T-helper 1 cell treated with Interleukin-12 subunit alpha and Interleukin-12 subunit beta and Interleukin-4 antibody, amounts not matched to agents 30 μg/mL and 1 μg/mL, for 36 hours (primary cell): ENCODE results near the gene ZBTB16.
"Not testable (repeated sequence)": the region's sequence is repeated elsewhere in the genome, so short reads cannot be mapped to it uniquely, and the experiment has no call there.

Experiments
- H3K27ac Mint-ChIP-seq: one replicate; pipeline ENCODE4 v1.8.0; 2021; ENCODE audit warnings: mild to moderate bottlenecking, mixed read lengths
- H3K27me3 Mint-ChIP-seq: one replicate; pipeline ENCODE4 v1.8.0; 2021; ENCODE audit warnings: low read depth, mixed read lengths
- H3K36me3 Mint-ChIP-seq: one replicate; pipeline ENCODE4 v1.8.0; 2021; ENCODE audit warnings: low read depth, mixed read lengths
- H3K4me1 Mint-ChIP-seq: one replicate; pipeline ENCODE4 v1.8.0; 2021; ENCODE audit warnings: low read depth, mixed read lengths
- H3K4me3 Mint-ChIP-seq: one replicate; pipeline ENCODE4 v1.8.0; 2021; ENCODE audit warnings: mild to moderate bottlenecking, moderate library complexity, mixed read lengths
- H3K9me3 Mint-ChIP-seq: one replicate; pipeline ENCODE4 v1.8.0; 2021; ENCODE audit warnings: mixed read lengths

Gene ZBTB16

DNA sequence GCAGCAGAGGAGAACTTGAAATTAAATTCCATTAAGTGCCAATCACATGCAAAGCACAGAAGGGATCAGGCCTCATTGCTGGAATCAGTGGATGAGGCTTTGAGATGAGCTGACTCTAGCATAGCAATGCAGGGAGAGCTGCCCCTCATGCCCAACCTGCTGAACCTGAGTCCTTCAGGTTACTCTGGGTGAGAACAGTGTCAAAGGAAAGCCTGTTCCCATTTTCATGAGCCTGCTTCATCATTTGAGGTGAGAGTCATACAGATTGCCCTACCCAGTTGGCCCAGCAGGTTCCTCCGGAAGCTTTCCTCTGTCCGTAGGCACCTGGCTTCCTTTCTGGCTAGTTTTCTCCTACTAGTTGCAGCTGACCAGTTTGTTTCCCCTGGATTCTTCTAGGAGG is 25.9 kb upstream of the ZBTB16 start:
- H3K9me3 Mint-ChIP-seq, result no peaks in the 10 kb centered on the region
- H3K4me1 Mint-ChIP-seq, result no peaks in the 10 kb centered on the region
- peaks cover 30% of the 10 kb centered on the region for H3K27me3 Mint-ChIP-seq
- H3K27ac Mint-ChIP-seq, result no peak overlapping the region
- no peaks in the 10 kb centered on the region for H3K36me3 Mint-ChIP-seq
- no peak overlapping the region for H3K4me3 Mint-ChIP-seq

DNA sequence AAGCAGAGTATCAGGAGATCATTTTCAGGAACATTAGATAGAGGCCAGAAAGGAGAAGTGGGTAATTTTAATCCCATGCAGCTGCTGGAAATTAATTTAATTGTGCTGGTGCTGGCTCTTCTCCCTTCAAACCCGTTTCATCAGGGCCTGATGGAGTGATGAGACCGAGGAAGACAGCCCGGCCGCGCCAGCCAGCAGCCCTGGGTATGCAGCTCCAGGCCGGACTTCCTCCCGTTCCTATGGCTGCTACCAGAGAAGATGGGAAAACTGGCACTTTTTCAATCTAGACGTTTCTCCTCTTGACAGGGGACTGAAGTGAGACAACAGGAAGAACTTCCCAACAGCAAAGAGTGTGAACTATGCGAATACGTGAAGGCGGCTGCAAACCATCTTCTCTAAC is 24.6 kb upstream of the ZBTB16 start:
- no peaks in the 10 kb centered on the region for H3K36me3 Mint-ChIP-seq
- no peak overlapping the region for H3K27ac Mint-ChIP-seq
- no peaks in the 10 kb centered on the region for H3K4me1 Mint-ChIP-seq
- no peaks in the 10 kb centered on the region for H3K9me3 Mint-ChIP-seq
- peaks cover 36% of the 10 kb centered on the region for H3K27me3 Mint-ChIP-seq
- H3K4me3 Mint-ChIP-seq, result no peak overlapping the region

DNA sequence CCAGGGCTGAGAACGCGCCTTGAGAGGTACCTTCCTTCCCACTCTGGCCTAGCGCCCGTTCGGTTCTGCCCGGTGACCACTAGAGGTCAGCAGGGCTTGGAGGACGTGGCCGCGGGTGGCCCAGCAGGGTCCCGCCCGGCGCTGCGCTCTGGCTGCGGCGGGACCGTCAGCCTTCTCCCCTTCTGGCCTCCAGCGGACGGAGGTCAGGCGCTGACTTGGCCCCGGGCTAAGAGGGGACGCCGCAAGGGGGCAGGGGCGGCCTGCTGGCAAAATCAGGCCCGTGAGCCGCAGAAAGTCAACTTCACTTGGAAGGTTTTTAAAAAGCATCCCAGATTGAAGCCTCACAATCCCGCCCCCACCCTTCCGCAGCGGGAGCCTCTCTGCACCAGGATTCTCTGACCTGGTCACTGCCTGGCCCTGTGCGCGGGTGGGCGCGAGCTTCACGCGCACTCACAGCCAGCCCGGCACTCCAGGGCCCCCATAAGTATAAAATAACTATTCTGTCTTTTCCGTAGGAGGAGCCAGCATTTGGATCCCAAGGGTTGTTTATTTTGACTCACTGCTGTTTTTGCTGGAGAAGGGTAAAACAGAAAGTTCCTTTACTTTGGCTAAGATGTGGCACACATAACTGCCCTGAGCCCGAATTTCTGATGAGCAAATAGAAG is 23.2 kb upstream of the ZBTB16 start:
- Mint-ChIP-seq H3K4me1 (no peaks in the 10 kb centered on the region), H3K36me3 (no peaks in the 10 kb centered on the region), H3K9me3 (no peaks in the 10 kb centered on the region), H3K27me3 (peaks cover 36% of the 10 kb centered on the region), H3K4me3 (no peak overlapping the region), H3K27ac (no peak overlapping the region)

DNA sequence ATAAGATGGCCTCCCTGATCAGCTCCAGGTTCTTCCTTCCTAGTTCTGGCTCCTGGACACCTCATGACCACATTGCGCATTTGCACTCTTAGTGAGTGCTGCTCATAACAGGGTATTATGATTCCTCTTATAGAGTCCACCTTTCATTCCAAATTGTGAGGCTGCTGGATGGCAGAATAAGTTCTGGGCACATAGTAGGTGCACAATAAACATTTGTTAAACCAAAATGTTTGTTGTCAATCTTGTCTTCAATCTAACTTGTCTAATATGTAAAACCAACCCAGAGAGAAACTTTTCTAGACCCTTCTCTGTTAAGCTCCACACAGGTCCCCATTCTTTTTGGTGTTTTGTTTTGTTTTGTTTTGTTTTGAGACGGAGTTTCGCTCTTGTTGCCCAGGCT is 22.6 kb upstream of the ZBTB16 start:
- no peak overlapping the region for H3K27ac Mint-ChIP-seq
- H3K4me1 Mint-ChIP-seq, result no peaks in the 10 kb centered on the region
- H3K36me3 Mint-ChIP-seq, result no peaks in the 10 kb centered on the region
- no peaks in the 10 kb centered on the region for H3K9me3 Mint-ChIP-seq
- peaks cover 33% of the 10 kb centered on the region for H3K27me3 Mint-ChIP-seq
- no peak overlapping the region for H3K4me3 Mint-ChIP-seq

DNA sequence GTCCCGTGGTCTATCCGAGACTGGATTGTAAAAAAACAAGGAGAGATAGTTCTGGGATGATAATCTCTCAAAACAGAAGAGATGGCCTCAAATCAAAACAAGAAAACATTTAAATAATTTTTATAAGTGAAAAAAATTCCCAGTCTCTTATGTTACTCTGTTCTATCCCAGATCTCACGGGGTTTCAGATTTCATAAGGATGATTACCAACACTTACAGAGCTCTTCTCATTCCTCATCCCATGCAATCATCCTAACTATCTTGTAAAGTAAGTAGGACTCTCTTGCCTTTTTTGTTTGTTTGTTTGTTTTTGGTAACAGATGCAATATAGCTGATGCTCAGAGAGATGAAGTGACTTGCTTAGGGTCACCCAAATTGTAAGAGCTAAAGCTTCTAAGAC is 20.0 kb upstream of the ZBTB16 start:
- H3K27me3 Mint-ChIP-seq, result peaks cover 28% of the 10 kb centered on the region
- peaks cover 4% of the 10 kb centered on the region for H3K36me3 Mint-ChIP-seq
- H3K27ac Mint-ChIP-seq, result no peak overlapping the region
- no peak overlapping the region for H3K4me3 Mint-ChIP-seq
- peaks cover 6% of the 10 kb centered on the region for H3K9me3 Mint-ChIP-seq
- H3K4me1 Mint-ChIP-seq, result peaks cover 11% of the 10 kb centered on the region

DNA sequence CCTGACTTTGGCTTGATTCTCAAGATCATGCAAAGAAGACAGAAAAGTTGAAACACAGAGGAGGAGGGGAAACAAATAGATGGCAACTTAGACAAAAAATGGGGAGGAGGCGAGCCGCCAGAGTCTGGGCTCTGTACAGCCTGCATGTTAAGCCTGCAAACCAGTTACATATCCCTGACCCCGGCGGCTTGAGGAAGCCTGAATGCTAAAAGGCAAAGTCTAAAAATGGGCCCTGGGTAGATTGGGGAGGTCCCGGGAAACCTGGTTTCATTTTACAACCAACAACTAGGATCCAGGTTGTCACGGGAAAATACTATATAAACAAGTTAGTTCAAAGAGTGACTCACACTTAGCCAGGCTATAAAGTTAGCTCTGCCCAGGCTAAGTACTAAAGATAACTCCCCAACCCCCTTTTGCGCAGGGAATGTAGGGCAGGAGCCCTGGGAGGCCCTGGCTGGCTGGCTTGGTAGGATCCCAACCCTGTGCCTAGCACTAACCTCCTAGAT is 18.8 kb upstream of the ZBTB16 start:
- peaks cover 6% of the 10 kb centered on the region for H3K9me3 Mint-ChIP-seq
- H3K36me3 Mint-ChIP-seq, result peaks cover 4% of the 10 kb centered on the region
- H3K4me3 Mint-ChIP-seq, result no peak overlapping the region
- H3K27ac Mint-ChIP-seq, result no peak overlapping the region
- peaks cover 24% of the 10 kb centered on the region for H3K27me3 Mint-ChIP-seq
- peaks cover 16% of the 10 kb centered on the region for H3K4me1 Mint-ChIP-seq

DNA sequence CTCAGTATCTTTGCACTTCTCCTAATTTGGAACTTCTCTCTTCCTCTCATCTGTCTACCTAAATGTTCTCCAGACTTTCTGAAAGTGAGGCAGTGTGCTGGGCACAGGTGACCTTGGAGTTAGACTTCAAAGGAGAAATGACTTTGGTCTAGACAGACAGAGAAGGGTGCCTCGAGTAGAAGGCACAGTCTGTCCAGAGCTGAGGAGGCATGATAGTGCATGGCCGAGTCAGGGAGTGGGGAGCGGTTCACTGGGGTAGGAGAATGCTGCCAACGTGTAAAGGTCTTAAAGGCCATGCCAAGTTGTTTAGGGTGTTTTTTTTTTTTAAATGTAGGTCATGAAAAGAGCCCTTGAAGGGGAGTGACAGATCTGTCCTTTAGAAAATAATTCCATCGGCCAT is 17.3 kb upstream of the ZBTB16 start:
- H3K27ac Mint-ChIP-seq, result no peak overlapping the region
- no peak overlapping the region for H3K4me3 Mint-ChIP-seq
- H3K4me1 Mint-ChIP-seq, result peaks cover 16% of the 10 kb centered on the region
- peaks cover 27% of the 10 kb centered on the region for H3K27me3 Mint-ChIP-seq
- peaks cover 4% of the 10 kb centered on the region for H3K36me3 Mint-ChIP-seq
- peaks cover 6% of the 10 kb centered on the region for H3K9me3 Mint-ChIP-seq

DNA sequence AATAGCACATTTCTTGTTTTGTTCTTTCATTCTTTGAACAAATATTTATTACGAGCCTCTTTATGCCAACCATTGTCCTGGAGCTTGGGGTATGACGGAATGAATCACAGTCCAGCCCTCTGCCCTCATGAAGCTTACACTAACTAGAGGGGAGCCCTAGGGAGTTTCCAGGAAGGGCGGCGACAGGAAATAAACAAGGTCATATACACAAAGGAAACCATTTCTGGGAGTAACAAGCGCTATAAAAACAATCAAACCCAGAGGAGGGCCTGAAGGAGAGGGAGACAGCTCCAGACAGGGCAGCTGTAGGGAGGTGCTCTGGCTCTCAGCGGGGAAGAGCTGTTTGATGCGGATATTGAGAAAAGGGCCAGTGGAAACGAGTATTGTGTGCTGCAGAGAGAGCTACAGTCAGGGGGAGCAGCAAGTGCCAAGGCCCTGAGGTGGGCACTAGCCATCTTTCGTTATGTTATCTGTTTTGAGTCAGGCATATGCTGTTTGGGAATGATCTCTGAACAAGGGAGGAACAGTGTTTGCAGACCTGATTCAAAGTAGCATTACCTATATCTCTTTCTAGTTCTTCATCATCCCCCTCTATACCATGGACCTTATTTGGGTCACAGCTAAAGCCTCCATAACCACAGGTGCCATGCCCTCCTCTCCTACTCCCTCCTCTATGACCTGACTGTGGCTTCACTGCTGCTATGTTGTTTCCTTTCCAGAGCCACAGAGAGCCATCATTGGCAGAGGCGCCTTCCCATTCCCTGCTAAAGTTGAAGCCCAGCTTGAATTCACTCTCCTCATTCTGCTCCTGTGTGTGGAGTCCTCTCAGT is 15.3 kb upstream of the ZBTB16 start:
- peak overlapping the region; percentile 75 for H3K27ac Mint-ChIP-seq
- peak overlapping the region; percentile 52 for H3K4me3 Mint-ChIP-seq
- H3K27me3 Mint-ChIP-seq, result peaks cover 21% of the 10 kb centered on the region
- H3K4me1 Mint-ChIP-seq, result peaks cover 16% of the 10 kb centered on the region
- peaks cover 4% of the 10 kb centered on the region for H3K36me3 Mint-ChIP-seq
- H3K9me3 Mint-ChIP-seq, result peaks cover 6% of the 10 kb centered on the region

DNA sequence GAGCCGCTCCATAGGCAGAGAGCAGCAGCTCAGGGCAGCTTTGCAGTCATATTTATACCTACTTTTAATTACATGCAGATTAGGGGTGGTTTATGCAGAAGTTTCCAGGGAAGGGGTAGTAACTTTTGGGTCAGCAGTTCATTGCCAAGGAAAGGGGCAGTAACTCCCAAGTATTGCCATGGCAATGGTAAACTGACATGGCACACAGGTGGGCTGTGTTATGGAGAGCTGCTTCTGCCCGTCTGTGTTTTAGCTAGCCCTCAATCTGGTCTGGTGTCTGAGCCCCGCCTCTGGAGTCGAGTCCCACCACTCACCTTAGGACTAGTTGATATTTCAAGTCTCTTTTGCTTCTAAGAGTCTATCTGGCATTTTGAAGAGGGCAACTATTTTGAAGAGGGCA is 12.2 kb upstream of the ZBTB16 start:
- Mint-ChIP-seq H3K36me3 (peaks cover 3% of the 10 kb centered on the region), H3K27ac (no peak overlapping the region), H3K9me3 (peaks cover 6% of the 10 kb centered on the region), H3K27me3 (peaks cover 21% of the 10 kb centered on the region), H3K4me1 (peaks cover 14% of the 10 kb centered on the region), H3K4me3 (no peak overlapping the region)

DNA sequence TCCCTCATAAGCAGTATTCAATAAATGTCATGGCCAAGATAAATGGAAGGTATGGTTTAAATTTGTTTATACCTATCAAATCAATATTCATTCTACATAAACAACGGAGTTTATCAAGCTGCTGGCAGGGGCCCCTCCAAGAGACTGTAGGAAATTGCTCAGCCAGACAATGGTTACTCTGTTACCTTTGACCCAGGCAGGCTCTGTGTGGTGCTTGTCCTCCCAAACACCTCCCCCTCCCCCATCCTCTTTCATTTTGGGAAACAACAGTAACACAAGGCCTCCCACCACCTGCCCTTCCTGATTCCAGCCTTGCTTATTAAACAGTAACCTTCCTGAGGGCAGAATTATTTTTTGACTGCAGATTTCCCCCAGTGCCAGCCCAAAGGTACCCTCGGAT is 10.5 kb upstream of the ZBTB16 start:
- Mint-ChIP-seq H3K27ac (no peak overlapping the region), H3K36me3 (no peaks in the 10 kb centered on the region), H3K4me1 (peaks cover 10% of the 10 kb centered on the region), H3K9me3 (peaks cover under 1% of the 10 kb centered on the region), H3K4me3 (no peak overlapping the region), H3K27me3 (peaks cover 21% of the 10 kb centered on the region)

DNA sequence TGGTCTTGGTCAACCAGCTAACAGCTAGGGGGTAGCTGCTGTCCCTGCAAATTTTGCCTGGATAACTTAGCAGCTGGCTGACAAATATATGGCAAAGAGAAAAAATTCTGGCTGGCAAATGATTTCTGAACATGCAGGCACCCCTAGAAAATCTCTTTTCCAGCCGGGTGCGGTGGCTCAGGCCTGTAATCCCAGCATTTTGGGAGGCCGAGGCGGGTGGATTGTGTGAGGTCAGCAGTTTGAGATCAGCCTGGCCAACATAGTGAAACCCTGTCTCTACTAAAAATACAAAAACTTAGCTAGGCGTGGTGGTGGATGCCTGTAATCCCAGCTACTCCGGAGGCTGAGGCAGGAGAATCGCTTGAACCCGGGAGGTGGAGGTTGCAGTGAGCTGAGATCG is 9.7 kb upstream of the ZBTB16 start:
- not testable (repeated sequence) for H3K9me3 Mint-ChIP-seq, H3K4me3 Mint-ChIP-seq, H3K27ac Mint-ChIP-seq, H3K4me1 Mint-ChIP-seq, H3K36me3 Mint-ChIP-seq
- peaks cover 21% of the 10 kb centered on the region for H3K27me3 Mint-ChIP-seq

DNA sequence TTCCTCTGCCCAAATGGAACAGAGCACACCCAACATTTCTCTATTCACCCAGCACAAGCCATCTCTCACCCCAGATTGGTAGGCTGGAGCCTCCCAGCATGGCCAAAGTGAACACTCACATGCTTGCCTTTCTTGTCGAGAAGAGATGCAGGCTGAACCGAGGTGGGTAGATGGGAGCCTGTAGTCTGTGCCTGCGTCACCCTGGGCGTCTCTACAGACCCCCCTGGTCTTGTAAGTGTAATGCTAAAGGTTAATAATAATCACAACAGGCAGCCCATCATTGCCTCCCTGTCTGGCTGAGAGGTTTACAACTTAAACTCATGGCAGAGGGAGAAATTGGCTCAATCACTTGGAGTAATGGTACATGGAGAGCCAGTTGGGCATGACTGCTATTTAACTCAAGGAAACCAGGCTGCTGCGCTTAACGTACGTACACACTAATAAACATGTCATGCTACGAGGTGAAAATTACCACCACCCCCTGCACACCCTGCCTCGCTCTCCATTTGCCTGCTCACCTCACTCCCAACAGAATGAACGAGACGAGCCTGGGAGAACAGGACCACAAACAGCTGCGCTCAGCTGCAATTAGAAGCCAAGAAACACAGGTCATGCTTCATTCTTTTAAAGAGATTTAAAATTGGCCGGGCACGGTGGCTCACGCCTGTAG is 9.1 kb upstream of the ZBTB16 start:
- no peaks in the 10 kb centered on the region for H3K36me3 Mint-ChIP-seq
- H3K4me3 Mint-ChIP-seq, result no peak overlapping the region
- H3K9me3 Mint-ChIP-seq, result no peaks in the 10 kb centered on the region
- H3K4me1 Mint-ChIP-seq, result no peaks in the 10 kb centered on the region
- peaks cover 25% of the 10 kb centered on the region for H3K27me3 Mint-ChIP-seq
- H3K27ac Mint-ChIP-seq, result no peak overlapping the region

DNA sequence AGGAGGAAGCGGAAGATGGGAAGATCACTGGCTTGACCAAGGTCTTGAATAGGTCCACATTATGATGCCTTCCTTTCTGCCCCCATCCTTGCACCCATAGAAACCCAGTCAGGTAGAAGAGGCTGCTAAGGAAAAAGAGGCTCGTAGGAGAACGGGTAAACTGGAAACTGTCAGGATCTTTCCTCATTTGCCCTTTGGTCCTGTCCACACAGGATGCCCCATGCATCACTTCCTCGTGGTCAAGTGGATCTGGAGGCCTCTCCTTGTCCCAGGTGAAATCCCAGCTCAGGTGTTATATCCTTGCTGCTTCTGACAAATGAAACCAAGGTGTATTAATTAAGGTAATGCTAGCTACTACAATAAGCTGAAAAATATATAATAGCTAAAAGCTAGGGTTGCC is 8.0 kb upstream of the ZBTB16 start:
- no peaks in the 10 kb centered on the region for H3K4me1 Mint-ChIP-seq
- H3K27me3 Mint-ChIP-seq, result peaks cover 29% of the 10 kb centered on the region
- no peak overlapping the region for H3K27ac Mint-ChIP-seq
- no peak overlapping the region for H3K4me3 Mint-ChIP-seq
- no peaks in the 10 kb centered on the region for H3K36me3 Mint-ChIP-seq
- H3K9me3 Mint-ChIP-seq, result no peaks in the 10 kb centered on the region

DNA sequence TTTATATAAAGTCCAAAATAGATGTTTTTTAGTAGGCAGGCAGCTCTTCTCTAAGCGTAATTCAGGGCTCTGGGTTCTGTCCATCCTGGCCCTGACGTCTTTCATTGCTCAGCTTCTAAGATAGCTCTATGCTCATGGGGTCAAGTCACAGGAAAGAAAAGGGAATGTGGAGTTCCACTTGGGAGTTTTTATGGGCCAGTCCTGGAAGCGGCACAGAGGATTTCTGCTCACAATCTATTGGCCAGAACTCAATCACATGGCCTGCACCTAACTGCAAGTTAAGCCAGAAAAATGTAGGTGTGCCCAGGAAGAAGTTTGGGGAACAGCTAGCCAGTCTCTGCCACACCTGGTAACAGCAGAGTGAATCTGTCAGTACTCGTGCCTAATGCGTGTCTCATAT is 7.4 kb upstream of the ZBTB16 start:
- Mint-ChIP-seq H3K36me3 (no peaks in the 10 kb centered on the region), H3K27ac (no peak overlapping the region), H3K27me3 (peaks cover 29% of the 10 kb centered on the region), H3K4me3 (no peak overlapping the region), H3K4me1 (no peaks in the 10 kb centered on the region), H3K9me3 (no peaks in the 10 kb centered on the region)

DNA sequence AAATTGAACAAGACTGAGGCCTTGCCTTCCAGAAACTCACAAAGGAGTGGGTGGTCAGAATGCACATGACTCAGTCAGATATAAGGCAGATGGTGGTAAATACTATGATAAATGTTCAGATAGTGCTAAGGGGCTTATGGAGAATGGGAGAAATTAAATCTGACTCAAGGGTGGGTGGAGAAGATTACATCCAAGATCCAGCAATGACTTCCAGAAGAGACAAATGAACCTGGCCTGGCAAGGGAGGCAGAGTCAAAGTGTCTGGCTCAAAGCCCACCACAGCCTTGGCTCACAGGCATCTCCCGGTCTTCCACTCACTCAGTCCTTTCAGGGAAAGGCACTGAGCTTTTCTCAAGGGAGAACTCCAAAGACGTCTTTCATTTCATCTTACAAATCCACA is 6.1 kb upstream of the ZBTB16 start:
- Mint-ChIP-seq H3K36me3 (no peaks in the 10 kb centered on the region), H3K4me3 (no peak overlapping the region), H3K9me3 (no peaks in the 10 kb centered on the region), H3K27ac (no peak overlapping the region), H3K4me1 (peaks cover 3% of the 10 kb centered on the region), H3K27me3 (peaks cover 39% of the 10 kb centered on the region)
